GM18507 (cell line): ENCODE results near the gene IGF2BP2.
"Not testable (repeated sequence)": the region's sequence is repeated elsewhere in the genome, so short reads cannot be mapped to it uniquely, and the experiment has no call there.

Source experiments
- DNase-seq: peaks from one replicate; pipeline ENCODE4 v3.0.0; 2011; ENCODE audit warnings: low read depth; ENCODE audit not compliant: insufficient read length; ENCODE audit errors: extremely low spot score
- FAIRE-seq: peaks from 2 replicates; lab custom pipeline; 2011; peaks lifted over from hg19 to GRCh38; lab: Jason Lieb, UNC

Gene IGF2BP2

DNA sequence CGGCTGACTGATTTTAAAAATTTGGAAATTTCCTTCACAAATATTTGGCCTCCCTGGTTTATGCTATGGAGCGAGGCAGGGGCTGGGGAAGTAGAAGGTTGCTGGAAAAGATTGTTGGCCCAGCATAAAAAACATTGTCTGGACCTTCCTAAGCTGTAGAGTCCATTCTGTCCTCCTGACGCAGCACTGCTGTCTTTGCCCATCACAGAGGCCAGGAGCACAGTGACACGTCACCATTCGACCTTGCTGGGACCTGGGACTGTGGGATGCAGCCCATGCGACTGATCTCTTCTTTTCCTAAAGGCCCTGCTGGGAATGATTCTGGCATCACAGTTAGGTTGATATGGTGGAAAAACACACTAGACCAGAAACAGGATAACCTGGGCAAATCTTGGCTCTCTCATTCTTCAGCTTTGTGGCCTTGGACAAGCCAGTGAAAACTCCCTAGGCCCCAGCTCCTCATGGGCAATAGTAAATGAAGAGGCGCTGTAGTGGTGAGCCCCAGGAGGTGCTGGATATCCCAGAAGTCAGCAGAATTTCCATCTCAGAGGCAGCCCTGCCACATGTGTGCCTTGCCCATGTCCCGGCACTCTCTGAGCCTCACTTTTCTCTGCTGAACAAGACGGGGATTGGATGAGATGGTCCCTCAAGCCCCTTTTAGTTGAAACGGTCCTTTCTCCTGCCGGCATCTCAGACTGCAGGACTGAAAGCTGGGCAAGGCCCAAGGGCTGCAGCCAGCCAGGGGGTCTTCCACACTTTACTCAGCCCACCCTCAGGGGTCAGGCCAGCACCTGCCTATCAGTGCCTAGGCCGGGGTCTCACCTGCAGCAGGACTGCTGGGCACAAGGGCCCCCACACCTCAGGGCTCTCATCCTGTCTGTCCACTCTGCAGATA, 169.2 kb downstream of the IGF2BP2 start:
- FAIRE-seq (no peak), DNase-seq (no peak)

DNA sequence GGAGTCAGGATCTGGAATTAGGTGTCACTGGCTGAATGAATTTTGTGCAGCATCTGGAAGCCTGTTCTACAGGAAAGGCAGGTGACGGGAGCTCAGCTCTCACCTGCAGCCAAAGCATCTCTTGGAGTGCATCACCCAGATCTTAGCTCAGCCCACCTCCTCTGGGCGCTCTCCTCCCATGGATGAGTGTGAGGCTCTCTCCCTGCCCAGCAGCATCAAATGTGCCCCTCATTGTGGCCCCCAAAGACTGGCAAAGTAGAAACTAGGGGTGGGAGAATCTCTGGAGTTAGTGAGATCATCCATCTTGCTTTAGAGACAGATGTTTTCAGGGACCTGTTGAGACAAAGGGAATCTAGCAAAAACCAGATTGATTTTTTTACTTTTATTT, 170.1 kb downstream of the IGF2BP2 start:
- DNase-seq (no peak), FAIRE-seq (no peak)

DNA sequence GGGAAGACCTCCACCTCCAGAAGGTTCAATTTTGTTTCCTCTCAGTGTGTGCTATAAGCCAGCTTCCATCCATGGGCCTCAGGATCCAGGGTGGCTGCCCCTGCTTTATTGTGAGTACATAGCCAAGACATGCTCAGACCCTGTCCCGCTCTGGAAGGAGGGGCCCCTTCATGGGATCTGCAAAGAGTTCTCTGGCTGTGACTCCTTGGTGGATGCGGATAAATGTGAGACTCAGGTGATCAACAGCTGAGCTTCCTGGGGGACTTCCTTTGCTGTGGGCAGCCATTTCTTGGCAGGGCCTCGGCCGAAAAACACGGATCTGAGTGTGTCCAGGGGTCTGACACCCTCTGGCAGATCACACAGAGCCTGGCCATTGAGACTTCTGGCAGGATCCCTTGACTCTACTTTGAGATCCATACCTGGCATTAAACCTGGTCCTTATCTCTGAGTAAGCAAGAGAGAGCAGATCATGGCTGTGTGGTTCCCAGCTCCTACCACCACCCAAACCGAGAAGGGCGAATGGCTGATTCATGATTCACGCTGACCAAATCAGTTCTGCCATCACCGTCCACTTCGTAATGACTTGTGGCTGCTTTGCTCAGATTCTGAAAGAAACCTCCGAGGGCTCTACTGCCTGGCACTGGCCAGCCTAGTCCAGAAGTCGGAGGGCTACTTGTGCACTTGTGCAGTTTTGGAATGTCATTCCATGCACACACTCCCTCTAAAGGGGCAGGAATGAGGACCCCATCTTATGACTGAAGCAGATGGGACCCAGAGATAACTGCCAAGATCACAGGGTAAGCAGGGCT, 170.7 kb downstream of the IGF2BP2 start:
- no peak for FAIRE-seq

DNA sequence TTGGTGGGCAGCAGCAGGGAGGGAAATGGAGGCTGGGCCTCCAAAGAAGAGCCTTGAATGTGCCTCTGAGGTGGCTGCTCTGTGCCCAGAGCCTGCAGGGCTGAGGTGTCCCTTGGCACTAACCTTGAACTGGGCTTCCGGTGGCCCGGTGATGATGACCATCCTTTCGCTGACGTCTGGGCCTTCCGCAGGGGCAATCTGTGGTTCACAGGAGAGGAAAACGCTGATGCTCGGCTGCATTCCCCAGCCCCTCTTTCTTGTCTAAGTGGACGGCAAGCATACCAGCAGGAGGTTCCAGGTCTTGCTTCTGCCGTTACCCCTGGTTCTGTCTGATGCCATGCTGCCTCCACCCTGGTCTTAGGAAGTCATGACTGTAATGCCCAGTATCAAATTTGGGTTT, 172.9 kb downstream of the IGF2BP2 start:
- FAIRE-seq, result no peak

More for the DNA sequence above, 170.7 kb downstream of the IGF2BP2 start:
- no peak for DNase-seq

DNA sequence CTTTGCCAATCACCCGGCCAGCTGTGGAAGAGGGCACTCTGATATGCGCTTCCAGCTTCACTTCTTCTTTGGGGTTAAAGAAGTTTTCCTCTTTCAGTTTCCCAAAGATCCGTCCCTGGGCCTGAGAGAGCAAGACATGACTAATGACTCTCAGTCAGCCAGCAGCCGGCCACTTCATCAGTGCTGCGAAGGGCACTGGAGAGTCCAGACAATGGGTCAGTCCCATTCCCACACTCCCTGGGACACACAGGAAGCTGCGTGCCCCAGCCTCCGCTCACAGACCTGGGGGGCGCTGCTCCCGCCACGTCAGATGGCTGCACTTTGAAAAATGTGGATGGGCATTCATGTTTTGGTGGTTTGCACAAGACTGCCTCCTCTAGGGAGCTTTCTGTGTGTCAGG, 175.4 kb downstream of the IGF2BP2 start:
- FAIRE-seq (no peak), DNase-seq (no peak)

More for the DNA sequence above, 172.9 kb downstream of the IGF2BP2 start:
- no peak for DNase-seq

DNA sequence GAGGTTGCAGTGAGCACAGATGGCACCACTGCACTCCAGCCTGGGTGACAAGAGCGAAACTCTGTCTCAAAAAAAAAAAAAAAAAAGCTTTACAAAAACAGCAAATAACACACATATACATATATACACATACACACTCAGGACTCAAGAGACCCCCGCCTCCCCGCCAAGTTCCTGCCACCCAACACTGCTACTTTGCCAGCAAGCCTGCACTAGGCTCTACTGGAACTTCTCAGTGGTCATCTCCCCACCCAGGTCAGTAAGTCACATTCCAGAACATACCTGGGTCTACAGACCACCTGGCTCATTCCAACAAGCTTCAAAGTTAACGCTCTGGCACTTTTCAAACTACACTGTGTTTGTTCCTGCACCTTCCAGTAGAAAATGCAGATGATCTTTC, 176.4 kb downstream of the IGF2BP2 start:
- FAIRE-seq (no peak), DNase-seq (no peak)

DNA sequence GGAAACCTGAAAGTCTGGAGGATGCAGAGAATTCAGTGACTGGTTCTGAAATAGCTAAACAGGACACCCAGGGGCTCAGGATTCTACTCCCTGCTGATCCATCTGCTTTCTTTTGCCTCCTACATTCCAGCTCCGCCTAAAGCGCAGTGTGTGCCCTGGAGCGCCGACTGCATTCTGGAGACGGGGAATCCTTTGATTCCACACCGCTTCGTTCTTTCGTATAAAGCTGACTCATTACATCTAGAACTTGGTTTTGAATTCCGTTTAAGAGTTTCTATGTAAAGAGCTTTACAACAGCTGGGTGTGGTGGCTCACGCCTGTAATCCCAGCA, 177.0 kb downstream of the IGF2BP2 start:
- DNase-seq, result no peak
- no peak for FAIRE-seq

DNA sequence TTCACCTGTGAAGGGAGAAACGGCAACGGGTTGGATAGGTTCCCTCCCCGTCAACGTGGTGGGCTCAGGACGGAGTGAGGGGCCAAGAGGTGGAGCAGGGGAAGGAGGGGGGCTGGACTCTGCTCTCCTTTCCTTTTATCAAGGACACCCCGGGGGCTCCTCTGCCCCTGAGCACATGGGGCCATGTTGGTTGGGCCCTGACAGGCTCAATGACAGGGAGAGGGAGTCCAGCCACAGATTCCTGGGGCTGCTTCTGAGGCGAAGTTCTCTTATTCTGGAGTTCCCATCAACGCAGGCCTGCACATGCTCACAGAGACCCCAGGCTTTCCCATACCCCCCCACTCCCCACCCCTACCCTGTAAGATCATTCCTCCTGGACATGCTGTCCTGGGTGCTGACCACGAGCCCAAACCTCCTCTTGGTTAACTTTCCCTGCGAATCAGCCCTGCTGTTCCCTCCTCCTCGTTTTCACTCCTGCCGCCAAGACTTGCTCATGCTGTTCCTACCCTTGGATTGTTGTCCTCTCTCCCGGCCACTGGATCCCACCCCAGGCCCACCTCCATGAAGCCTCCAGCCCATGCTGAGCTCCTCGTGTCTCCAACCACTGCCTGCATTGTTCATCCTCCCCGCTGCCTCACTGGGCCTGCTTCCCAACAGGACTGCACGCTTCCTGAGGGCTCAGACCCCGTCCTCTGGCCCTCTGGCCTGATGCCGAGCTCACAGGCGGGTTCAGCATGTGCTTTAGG, 177.5 kb downstream of the IGF2BP2 start:
- FAIRE-seq (no peak), DNase-seq (no peak)

DNA sequence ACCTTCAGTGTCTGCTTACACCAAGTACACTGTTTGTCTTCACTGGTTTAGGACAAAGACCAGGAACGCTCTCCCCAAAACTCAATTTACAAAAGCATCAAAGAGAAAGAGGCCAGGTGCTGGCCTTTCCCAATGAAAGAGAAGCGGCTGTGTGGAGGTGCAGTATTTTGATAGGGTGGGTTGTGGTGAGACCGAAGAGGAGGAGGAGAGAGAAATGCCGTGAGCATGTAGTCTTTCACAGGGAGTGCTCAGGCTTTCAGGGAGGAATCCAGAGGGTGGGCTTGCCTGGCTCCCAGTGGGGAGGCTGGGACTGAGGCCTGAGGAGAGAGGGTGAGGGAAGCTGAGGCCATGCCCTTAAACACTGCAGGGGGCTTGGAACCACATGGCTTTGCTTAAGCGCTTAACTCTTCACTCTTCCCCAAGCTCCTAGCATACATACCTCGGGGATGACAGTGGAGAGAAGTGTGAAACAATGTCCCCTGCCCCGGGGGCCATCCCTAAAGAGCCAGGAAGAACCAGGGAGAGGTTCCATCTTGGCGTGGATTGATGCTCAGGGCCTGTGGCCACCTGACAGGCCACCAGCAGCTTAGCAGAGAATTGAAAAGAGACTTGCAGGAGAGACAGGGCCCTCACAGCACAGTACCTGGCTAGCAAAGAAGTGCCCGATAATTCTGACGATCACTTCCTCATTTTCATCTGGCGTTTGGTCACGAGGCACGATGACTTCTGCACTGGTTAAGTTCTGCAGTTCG, 178.3 kb downstream of the IGF2BP2 start:
- DNase-seq (no peak), FAIRE-seq (peak; percentile 60)

DNA sequence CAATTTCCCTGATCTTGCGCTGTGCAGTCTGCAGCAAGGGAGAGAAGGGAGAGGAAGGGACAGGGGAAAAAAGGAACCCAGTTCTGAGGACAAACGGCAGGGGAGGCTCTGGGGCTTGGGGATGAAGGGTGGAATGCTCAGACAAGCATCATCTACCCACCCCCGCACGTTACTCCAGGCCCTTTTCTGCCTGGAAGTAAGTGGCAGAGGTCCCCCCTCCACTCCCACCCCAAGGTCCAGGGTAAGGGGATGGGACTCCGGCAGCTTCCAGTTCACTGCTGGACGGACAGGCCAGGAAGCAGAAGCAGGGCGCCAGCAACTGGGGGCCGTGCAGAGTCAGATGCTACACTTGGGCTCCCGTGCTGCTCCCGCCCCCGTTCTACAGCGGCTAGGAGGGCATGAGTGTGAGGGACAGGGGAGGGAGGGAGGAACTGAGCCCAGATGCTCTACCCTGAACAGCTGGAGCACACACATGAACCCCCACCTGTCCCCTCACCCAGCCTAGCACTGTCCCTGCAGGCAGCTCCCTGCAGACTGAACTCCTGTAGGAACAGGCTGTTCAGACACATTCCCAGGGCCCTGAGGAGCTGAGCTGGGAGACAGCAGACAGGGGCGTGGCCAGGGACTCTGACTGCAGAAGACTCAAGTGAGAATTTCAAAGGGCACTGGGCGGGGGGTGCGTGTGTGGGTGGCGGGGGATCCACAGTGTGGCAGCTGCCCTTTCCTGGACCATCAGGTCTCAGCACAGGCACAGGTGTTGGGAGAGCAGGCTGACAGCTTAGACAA, 179.1 kb downstream of the IGF2BP2 start:
- no peak for FAIRE-seq
- no peak for DNase-seq

DNA sequence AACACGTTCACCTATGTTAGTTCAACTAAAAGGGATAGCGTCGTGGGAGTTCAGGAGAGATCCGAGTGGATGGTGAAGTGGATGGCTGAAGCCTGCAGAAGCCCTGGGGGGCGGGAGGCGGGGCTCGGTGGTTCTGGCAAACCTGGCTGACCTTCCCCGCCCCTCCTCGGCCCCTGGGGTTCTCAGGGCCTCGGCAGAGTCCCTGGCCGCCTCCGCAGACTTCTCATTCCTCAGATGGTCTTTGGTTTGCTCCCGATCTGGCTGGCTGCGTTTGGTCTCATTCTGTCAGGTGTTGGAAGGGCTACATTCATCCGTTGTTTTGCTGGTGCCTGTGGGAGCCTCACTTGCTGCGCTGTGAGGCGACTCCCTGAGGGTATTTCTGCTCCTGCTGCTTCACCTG, 179.7 kb downstream of the IGF2BP2 start:
- DNase-seq, FAIRE-seq: not testable (repeated sequence)

DNA sequence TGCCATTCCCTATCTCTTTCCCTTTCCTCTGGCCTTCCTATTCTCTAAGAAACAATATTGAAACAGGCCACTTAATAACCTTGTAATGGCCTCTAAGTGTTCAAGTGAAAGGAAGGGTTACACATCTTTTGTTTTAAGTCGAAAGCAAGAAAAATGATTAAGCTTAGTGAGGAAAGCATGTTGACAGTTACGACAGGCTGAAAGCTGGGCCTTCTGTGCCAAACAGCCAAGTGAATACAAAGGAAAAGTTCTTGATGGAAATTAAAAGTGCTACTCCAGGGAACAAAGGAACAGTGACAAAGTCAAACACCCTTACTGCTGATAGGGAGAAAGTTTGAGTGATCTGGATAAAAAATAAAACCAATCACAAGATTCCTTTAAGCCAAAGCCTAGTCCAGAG, 184.5 kb downstream of the IGF2BP2 start:
- DNase-seq, result no peak
- FAIRE-seq, result no peak

DNA sequence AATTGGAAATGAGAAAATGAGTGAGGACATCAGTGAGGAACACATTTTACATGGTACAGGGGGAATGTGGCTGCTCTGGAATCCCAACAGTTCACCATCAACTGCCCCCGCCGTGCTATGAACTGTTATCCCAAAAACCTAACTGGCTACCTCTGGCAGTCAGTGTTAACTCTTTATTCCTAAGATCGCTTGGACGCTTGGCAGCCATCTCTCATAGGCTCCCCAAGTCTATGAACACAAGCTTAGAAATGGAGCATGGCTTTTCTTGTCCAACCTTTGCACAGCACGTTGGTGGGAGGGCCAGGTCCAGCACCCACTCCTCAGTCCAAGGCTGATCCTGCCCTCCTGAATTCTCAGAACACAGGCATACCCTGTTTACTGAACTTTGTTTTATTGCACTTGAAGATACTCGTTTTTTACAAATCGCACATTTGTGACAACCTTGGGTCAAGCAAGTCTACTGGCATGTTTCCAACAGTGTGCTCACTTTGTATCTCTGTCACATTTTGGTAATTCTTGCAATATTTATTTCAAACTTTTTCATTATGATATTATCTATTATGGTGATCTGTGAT, 185.1 kb downstream of the IGF2BP2 start:
- FAIRE-seq, result no peak
- DNase-seq, result no peak

DNA sequence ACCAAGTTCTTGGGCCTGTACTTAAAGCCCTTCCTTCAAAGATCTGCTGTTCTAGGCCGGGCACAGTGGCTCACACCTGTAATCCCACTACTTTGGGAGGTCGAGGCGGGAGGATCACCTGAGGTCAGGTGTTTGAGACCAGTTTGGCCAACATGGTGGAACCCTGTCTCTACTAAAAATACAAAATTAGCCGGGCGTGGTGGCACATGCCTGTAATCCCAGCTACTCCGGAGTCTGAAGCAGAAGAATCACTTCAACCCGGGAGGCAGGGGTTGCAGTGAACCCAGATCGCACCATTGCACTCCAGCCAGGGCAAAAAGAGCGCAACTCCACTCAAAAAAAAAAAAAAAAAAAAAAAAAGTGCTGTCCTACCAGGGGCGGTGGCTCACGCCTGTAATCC, 186.2 kb downstream of the IGF2BP2 start:
- not testable (repeated sequence) for DNase-seq, FAIRE-seq

DNA sequence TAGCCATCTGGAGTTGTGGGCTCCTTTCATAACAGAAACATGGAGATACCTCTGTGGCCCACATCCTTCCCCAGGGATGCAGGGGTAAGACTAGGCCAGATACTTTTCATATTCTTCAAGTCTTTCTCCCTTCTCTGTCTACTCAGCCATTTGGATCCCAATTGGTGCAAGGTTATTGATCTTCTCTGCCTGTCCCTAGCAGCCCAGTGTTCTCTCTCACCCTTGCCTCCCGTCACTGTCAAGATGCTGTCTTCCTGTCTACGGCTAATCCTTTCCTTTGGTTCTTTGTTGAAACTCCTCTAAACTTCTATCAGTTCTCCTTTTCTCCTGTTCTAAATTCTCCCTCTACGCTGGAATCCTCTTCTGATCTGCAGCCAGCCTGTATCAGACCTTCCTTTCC, 187.5 kb downstream of the IGF2BP2 start:
- FAIRE-seq (no peak), DNase-seq (no peak)

DNA sequence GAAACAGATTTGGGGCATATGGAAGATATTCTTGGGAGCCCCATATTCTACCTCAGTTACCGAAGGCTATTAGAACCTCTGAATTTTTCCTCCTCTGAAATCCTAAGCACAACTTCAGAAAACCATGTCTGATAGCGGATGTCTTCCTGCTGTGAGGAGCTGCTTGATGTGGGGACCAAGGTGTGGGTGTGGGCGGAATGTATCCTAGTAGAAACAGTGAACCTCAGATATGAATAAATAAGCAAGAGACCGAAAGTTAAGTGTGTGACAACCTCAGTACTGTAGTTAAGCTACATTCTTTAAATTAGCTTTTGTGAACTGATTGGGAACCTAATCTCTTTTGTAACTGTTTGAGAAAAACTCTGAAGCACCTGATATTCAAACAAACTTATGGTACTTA, 191.8 kb downstream of the IGF2BP2 start:
- FAIRE-seq, result no peak
- no peak for DNase-seq

DNA sequence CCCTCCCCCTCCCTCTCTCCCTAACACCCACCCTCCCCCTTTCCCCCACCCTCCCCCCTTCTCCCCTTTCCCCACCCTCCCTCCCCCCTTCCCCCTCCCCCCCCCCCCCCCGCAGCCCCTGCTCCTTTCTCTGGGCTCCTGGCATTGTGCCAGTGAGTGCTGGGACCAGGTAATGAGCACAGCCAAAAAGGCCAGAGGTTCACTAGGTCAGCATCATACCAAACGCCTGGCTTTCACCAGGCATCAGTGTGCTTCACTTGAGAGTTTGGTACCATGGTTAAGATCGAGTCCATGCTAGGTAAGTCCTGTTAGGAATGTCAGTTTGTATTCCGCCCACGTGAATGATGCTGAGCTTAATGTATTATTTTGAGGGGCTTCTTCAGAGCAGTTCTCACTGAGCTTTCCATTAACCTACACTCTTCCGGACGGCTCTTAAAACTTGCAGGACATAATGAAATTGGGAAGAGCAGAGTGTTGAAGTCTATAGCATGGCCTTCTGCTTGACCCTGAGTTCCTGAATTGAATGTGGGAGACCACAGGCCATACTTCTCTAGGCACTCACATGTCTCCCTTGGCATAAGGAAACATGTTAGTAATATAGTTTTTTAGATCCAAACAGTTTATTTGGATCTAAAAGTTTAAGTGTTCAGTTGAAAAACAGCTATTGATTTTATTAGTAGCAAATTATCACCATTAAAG, 193.2 kb downstream of the IGF2BP2 start:
- no peak for DNase-seq
- no peak for FAIRE-seq

DNA sequence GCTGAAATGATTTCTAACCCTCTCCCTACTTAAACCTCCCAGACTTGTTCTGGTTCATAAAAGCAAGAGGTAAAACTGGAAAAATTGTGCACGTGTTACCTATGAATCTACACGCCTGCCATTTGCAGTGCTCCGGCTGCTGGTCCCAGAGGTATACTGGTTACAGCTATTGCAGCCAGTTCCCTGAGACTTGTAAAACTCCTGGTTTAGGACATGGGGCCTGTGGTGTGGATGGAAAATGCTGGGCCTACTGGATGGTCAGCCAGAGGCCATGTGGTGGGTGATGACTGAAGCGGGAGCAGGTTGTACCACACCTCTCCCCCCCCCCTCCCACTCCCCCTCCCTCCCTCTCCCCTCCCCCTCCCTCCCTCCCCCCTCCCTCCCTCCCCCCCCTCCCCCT, 193.7 kb downstream of the IGF2BP2 start:
- DNase-seq, result no peak
- no peak for FAIRE-seq
